ENCODE data around the gene PTPRJ. TPM values are rescaled to one million over a fixed set of nuclear protein-coding genes. Genes with fewer than 3 reads are reported as not detected.

The PTPRJ gene
- total RNA-seq, 1 experiment from 2014 or later, result 43.7 TPM

DNA sequence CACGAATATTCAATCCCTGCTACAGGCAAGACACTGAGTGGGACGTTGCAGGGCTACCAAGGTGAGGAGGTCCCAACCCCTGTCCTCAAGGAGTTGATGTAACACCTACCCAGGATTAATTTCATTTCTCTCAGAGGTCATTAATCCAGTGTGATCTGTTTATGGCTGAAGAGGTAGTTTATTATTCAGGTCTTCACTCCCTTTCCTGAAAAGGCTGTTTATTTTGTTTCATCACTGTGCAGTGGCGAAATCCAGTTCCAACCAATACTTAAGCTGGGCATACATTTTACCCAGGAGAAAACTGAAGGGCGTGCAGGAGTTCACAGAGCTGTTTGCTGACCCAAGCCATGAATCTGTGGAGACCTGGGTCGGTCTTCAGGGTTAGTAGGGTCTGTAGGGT, 2.7 kb upstream of the PTPRJ start:
- H3K4me1 ChIP-seq (replicated peaks; ENCODE audit: insufficient read depth), result peaks cover 54% of the 10 kb centered on the region
- intact Hi-C loops (cut with micrococcal nuclease; ENCODE audit: unreplicated experiment), result loop anchor here (2.0 kb wide), 1 partner anchor 129 kb away; the partner anchor contains the start of gene NUP160
- DNase-seq, result peak in 1 of 2 experiments; percentile 62
- BruUV-seq (replicated peaks), result no TSS peak
- H3K4me3 ChIP-seq, result no peak overlapping the region
- H3K9me3 ChIP-seq (ENCODE audit: insufficient read depth, low read depth), result no peaks in the 10 kb centered on the region
- TF ChIP-seq EZH2 (IDR thresholded peaks at IDR 0.05; ENCODE audit: low read depth), result no peak
- TF ChIP-seq, protein P1, sequence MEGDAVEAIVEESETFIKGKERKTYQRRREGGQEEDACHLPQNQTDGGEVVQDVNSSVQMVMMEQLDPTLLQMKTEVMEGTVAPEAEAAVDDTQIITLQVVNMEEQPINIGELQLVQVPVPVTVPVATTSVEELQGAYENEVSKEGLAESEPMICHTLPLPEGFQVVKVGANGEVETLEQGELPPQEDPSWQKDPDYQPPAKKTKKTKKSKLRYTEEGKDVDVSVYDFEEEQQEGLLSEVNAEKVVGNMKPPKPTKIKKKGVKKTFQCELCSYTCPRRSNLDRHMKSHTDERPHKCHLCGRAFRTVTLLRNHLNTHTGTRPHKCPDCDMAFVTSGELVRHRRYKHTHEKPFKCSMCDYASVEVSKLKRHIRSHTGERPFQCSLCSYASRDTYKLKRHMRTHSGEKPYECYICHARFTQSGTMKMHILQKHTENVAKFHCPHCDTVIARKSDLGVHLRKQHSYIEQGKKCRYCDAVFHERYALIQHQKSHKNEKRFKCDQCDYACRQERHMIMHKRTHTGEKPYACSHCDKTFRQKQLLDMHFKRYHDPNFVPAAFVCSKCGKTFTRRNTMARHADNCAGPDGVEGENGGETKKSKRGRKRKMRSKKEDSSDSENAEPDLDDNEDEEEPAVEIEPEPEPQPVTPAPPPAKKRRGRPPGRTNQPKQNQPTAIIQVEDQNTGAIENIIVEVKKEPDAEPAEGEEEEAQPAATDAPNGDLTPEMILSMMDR (conservative IDR thresholded peaks at IDR 0.05), result no peak
- no peaks in the 10 kb centered on the region for H3K9me2 ChIP-seq (ENCODE audit: insufficient read depth)
- H4K20me1 ChIP-seq (ENCODE audit: insufficient read depth), result no peaks in the 10 kb centered on the region
- H3F3A ChIP-seq (ENCODE audit: insufficient read depth, low read depth), result peaks cover 69% of the 10 kb centered on the region
- no peaks in the 10 kb centered on the region for H3K27me3 ChIP-seq (ENCODE audit: insufficient read depth, low read depth)
- H3K4me2 ChIP-seq, result peak overlapping the region; percentile 3; the same call in 1 of the 2 replicates
- H3K36me3 ChIP-seq (ENCODE audit: low read depth), result peaks cover under 1% of the 10 kb centered on the region; the same call in 1 of the 2 replicates
- H2AFZ ChIP-seq, result no peak overlapping the region
- CTCF ChIA-PET, result no interaction called here
- no peak overlapping the region for H3K27ac ChIP-seq
- POLR2A ChIA-PET (ENCODE audit: unreplicated experiment), result interaction anchor here (0.5 to 0.6 kb wide), 2 partner anchors 92 to 406 kb away, joined by 5 to 8 read pairs; no protein-coding TSS in a partner anchor
- peaks cover 17% of the 10 kb centered on the region for H3K79me2 ChIP-seq (ENCODE audit: low read depth)

DNA sequence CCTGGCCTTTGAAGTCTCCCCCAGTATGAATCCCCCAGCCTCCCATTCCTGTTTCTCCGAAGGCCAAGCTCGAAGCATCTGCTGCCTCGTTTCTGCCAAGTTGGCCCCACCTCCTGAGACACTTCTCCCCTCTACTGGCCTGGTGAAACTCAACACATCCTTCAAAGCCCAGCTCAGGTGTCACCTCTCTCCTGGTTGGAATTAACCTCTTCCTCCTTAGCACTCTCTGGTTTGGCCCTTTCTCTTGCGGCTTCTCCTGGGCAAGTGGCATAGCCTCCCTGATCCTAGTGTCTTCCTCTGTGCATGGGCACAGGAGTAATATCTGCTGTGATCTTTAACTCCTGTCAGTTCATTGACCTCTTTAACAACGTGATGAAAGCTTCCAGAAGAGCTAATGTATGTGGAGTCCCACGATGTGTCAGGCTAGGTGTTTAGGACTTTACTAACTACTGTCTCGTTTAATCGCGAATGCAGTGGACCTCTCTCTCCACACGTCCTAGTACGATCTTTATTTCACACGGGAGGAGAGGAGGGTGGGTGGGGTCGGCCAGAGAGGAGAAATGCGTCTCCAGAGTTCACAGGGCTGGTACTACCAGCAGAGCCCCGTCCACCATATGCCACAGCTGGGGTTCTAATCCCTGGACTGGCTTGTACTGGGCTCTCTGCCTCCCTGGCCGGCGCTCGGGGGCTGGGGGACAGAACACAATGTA, 826 bp upstream of the PTPRJ start:
- Histone ChIP-seq H2AFZ (peak overlapping the region; percentile 39; the same call in 1 of the 2 replicates), H4K20me1 (ENCODE audit: insufficient read depth) (no peaks in the 10 kb centered on the region), H3K4me3 (peak overlapping the region; percentile 93; the same call in 1 of the 2 replicates), H3K27me3 (ENCODE audit: insufficient read depth, low read depth) (no peaks in the 10 kb centered on the region), H3K9me2 (ENCODE audit: insufficient read depth) (no peaks in the 10 kb centered on the region), H3K79me2 (ENCODE audit: low read depth) (peaks cover 36% of the 10 kb centered on the region), H3K36me3 (ENCODE audit: low read depth) (peaks cover 17% of the 10 kb centered on the region), H3K4me2 (peak overlapping the region; percentile 64), H3K9me3 (ENCODE audit: insufficient read depth, low read depth) (no peaks in the 10 kb centered on the region), H3F3A (ENCODE audit: insufficient read depth, low read depth) (peaks cover 50% of the 10 kb centered on the region), H3K27ac (peak overlapping the region; percentile 14; the same call in 1 of the 2 replicates), H3K4me1 (replicated peaks; ENCODE audit: insufficient read depth) (peaks cover 56% of the 10 kb centered on the region)
- BruUV-seq (replicated peaks), result TSS peak; percentile 79
- DNase-seq, result peak; percentile 43 to 50
- POLR2A ChIA-PET (ENCODE audit: unreplicated experiment), result interaction anchor here (0.6 kb wide), 1 partner anchor 75 kb away, joined by 23 read pairs; no protein-coding TSS in a partner anchor
- CTCF ChIA-PET, result interaction anchor here (0.6 to 1.9 kb wide), 5 partner anchors 16 to 130 kb away, joined by 3 to 14 read pairs (median 4); no protein-coding TSS in a partner anchor
- intact Hi-C loops (cut with micrococcal nuclease; ENCODE audit: unreplicated experiment), result loop anchor here (1.0 to 5.0 kb wide), 4 partner anchors 32 to 212 kb away; partner anchors contain the start of genes FNBP4 and NUP160
- TF ChIP-seq EZH2 (IDR thresholded peaks at IDR 0.05; ENCODE audit: low read depth), result no peak
- TF ChIP-seq, protein P1 (conservative IDR thresholded peaks at IDR 0.05), result no peak

DNA sequence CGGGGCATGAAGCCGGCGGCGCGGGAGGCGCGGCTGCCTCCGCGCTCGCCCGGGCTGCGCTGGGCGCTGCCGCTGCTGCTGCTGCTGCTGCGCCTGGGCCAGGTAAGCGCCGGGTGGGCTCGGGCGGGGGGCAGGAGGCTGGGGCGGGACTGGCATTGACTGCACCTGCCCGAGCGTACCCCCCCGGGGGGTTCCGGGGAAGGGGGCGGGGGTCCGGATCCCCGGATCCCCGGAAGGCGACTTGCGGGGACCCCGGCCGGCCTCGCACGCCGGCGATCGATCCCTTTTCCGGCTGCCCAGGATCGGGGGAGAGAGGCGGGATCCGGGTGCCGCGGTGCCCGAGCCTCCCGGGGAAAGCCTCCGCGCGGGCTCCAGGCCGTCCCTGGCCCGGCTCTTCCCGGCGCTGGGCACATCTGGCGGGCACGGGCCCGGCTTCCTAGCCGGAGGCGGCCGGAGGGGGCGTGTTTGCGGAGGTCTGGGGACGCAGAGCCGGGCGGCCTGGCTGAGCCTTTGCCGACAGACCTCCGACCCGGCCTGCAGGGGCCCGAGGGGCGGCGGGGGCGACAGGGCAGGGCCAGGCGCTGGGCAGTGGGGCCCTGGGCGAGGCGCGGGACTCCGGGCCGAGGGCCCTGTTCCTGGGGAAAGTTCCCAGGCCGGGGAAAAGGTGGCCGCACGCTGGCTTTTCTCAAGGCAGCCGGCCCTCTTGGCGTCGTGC, 705 bp downstream of the PTPRJ start:
- Histone ChIP-seq H3K79me2 (ENCODE audit: low read depth) (peaks cover 50% of the 10 kb centered on the region), H3K4me1 (replicated peaks; ENCODE audit: insufficient read depth) (peaks cover 60% of the 10 kb centered on the region), H3K4me3 (peak overlapping the region; percentile 93), H3K36me3 (ENCODE audit: low read depth) (peaks cover 19% of the 10 kb centered on the region), H3K27ac (no peak overlapping the region), H3K27me3 (ENCODE audit: insufficient read depth, low read depth) (no peaks in the 10 kb centered on the region), H3F3A (ENCODE audit: insufficient read depth, low read depth) (peaks cover 40% of the 10 kb centered on the region), H3K9me2 (ENCODE audit: insufficient read depth) (no peaks in the 10 kb centered on the region), H4K20me1 (ENCODE audit: insufficient read depth) (no peaks in the 10 kb centered on the region), H3K9me3 (ENCODE audit: insufficient read depth, low read depth) (no peaks in the 10 kb centered on the region), H3K4me2 (peak overlapping the region; percentile 99), H2AFZ (peak overlapping the region; percentile 68)
- intact Hi-C loops (cut with micrococcal nuclease; ENCODE audit: unreplicated experiment), result loop anchor here (2.0 to 5.0 kb wide), 2 partner anchors 128 to 214 kb away; partner anchors contain the start of gene FNBP4
- ChIA-PET POLR2A (ENCODE audit: unreplicated experiment) (interaction anchor here (0.6 kb wide), 1 partner anchor 57 kb away, joined by 5 read pairs; no protein-coding TSS in a partner anchor), CTCF (no interaction called here)
- DNase-seq, result peak in 1 of 2 experiments; percentile 37
- no peak for TF ChIP-seq EZH2 (IDR thresholded peaks at IDR 0.05; ENCODE audit: low read depth)
- no TSS peak for BruUV-seq (replicated peaks)

Measured in PC-9 (cell line).